ENCODE data around the gene TRPC4. TPM values are rescaled to one million over a fixed set of nuclear protein-coding genes. Genes with fewer than 3 reads are reported as not detected.

Gene TRPC4
- total RNA-seq, 1 experiment from 2014 or later: not detected

DNA sequence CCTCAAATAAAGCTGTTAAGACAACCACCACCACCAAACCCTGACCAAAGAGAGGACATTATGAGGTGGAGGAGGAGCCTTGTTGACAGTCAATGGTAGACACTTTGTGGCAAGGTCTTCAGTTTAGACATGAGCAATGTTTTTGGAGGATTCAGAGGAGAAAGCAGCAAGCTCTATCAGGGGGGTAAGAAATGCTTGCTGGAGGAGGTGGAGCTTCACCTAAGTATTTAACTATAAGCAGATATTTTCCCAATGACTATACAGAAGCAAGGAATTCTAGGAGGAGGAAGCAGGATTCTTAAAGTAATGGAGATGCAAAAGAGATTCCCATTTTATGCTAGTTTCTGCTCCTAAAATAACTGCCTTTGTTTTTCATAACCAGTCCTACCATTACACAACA, 74.2 kb downstream of the TRPC4 start:
- Mint-ChIP-seq H3K36me3 (ENCODE audit: insufficient read depth, unreplicated experiment) (no peaks in the 10 kb centered on the region), H3K9me3 (ENCODE audit: unreplicated experiment) (no peaks in the 10 kb centered on the region), H3K4me3 (ENCODE audit: unreplicated experiment) (no peak overlapping the region), H3K27me3 (ENCODE audit: insufficient read depth, unreplicated experiment) (peaks cover 12% of the 10 kb centered on the region), H3K4me1 (ENCODE audit: insufficient read depth, unreplicated experiment) (no peaks in the 10 kb centered on the region), H3K27ac (ENCODE audit: low read depth, unreplicated experiment) (no peak overlapping the region)
- DNase-seq (ENCODE audit: unreplicated experiment): no peak
- BruUV-seq (replicated peaks): no TSS peak
- intact Hi-C loops (cut with micrococcal nuclease): no loop called here
- CTCF ChIA-PET: interaction anchor here (0.6 kb wide), 1 partner anchor 676 kb away, joined by 3 read pairs; no protein-coding TSS in a partner anchor
- TF ChIP-seq, protein P1, sequence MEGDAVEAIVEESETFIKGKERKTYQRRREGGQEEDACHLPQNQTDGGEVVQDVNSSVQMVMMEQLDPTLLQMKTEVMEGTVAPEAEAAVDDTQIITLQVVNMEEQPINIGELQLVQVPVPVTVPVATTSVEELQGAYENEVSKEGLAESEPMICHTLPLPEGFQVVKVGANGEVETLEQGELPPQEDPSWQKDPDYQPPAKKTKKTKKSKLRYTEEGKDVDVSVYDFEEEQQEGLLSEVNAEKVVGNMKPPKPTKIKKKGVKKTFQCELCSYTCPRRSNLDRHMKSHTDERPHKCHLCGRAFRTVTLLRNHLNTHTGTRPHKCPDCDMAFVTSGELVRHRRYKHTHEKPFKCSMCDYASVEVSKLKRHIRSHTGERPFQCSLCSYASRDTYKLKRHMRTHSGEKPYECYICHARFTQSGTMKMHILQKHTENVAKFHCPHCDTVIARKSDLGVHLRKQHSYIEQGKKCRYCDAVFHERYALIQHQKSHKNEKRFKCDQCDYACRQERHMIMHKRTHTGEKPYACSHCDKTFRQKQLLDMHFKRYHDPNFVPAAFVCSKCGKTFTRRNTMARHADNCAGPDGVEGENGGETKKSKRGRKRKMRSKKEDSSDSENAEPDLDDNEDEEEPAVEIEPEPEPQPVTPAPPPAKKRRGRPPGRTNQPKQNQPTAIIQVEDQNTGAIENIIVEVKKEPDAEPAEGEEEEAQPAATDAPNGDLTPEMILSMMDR (IDR thresholded peaks at IDR 0.05; ENCODE audit: unreplicated experiment): no peak
- POLR2A ChIA-PET: no interaction called here

DNA sequence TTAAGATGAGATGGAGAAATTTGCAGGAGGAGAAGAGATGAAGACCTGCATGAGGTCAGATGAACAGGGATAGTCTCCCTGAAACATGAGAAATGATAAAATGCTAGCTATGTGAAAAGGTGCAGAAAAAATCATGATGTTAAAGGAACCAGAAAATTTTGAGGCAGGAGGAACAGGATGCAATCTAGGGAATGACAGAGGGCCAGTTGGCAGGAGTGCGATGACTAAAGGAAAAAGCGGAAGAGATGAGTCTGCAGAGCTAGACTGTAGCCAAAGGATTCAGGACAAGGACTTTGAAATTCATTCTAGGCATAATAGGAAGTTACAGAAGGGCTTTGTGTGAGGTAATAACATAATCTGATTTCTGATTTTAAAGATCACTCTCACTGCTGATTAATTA, 77.9 kb downstream of the TRPC4 start:
- no peaks in the 10 kb centered on the region for H3K9me3 Mint-ChIP-seq (ENCODE audit: unreplicated experiment)
- peaks cover 31% of the 10 kb centered on the region for H3K27me3 Mint-ChIP-seq (ENCODE audit: insufficient read depth, unreplicated experiment)
- H3K4me3 Mint-ChIP-seq (ENCODE audit: unreplicated experiment): no peak overlapping the region
- DNase-seq (ENCODE audit: unreplicated experiment): no peak
- no peaks in the 10 kb centered on the region for H3K36me3 Mint-ChIP-seq (ENCODE audit: insufficient read depth, unreplicated experiment)
- intact Hi-C loops (cut with micrococcal nuclease): no loop called here
- TF ChIP-seq, protein P1 (IDR thresholded peaks at IDR 0.05; ENCODE audit: unreplicated experiment): no peak
- CTCF ChIA-PET: no interaction called here
- POLR2A ChIA-PET: no interaction called here
- BruUV-seq (replicated peaks): no TSS peak
- H3K4me1 Mint-ChIP-seq (ENCODE audit: insufficient read depth, unreplicated experiment): no peaks in the 10 kb centered on the region
- H3K27ac Mint-ChIP-seq (ENCODE audit: low read depth, unreplicated experiment): no peak overlapping the region

- BruUV-seq (replicated peaks): no TSS peak
- DNase-seq (ENCODE audit: unreplicated experiment): no peak
- Mint-ChIP-seq H3K9me3 (ENCODE audit: unreplicated experiment) (no peaks in the 10 kb centered on the region), H3K4me3 (ENCODE audit: unreplicated experiment) (no peak overlapping the region), H3K27me3 (ENCODE audit: insufficient read depth, unreplicated experiment) (peaks cover 20% of the 10 kb centered on the region), H3K36me3 (ENCODE audit: insufficient read depth, unreplicated experiment) (no peaks in the 10 kb centered on the region), H3K27ac (ENCODE audit: low read depth, unreplicated experiment) (no peak overlapping the region), H3K4me1 (ENCODE audit: insufficient read depth, unreplicated experiment) (no peaks in the 10 kb centered on the region)
- ChIA-PET POLR2A (no interaction called here), CTCF (interaction anchor here (0.5 kb wide), 1 partner anchor 85 kb away, joined by 3 read pairs; no protein-coding TSS in a partner anchor)
- TF ChIP-seq, protein P1 (IDR thresholded peaks at IDR 0.05; ENCODE audit: unreplicated experiment): no peak
- intact Hi-C loops (cut with micrococcal nuclease): no loop called here
Measured at GRCh38 chr13:37788346-37788745, 81.2 kb downstream of the TRPC4 start.

GRCh38 chr13:37777676-37778075, 91.9 kb downstream of the TRPC4 start:
- Mint-ChIP-seq H3K9me3 (ENCODE audit: unreplicated experiment) (no peaks in the 10 kb centered on the region), H3K36me3 (ENCODE audit: insufficient read depth, unreplicated experiment) (no peaks in the 10 kb centered on the region), H3K27me3 (ENCODE audit: insufficient read depth, unreplicated experiment) (no peaks in the 10 kb centered on the region), H3K4me3 (ENCODE audit: unreplicated experiment) (no peak overlapping the region), H3K4me1 (ENCODE audit: insufficient read depth, unreplicated experiment) (no peaks in the 10 kb centered on the region), H3K27ac (ENCODE audit: low read depth, unreplicated experiment) (no peak overlapping the region)
- BruUV-seq (replicated peaks): no TSS peak
- DNase-seq (ENCODE audit: unreplicated experiment): no peak
- TF ChIP-seq, protein P1 (IDR thresholded peaks at IDR 0.05; ENCODE audit: unreplicated experiment): no peak
- intact Hi-C loops (cut with micrococcal nuclease): no loop called here
- ChIA-PET POLR2A (no interaction called here), CTCF (interaction anchor here (0.6 to 0.9 kb wide), 2 partner anchors 9 to 167 kb away, joined by 3 read pairs; no protein-coding TSS in a partner anchor)
